ENCODE results near the gene SPIRE2.

The SPIRE2 gene

DNA sequence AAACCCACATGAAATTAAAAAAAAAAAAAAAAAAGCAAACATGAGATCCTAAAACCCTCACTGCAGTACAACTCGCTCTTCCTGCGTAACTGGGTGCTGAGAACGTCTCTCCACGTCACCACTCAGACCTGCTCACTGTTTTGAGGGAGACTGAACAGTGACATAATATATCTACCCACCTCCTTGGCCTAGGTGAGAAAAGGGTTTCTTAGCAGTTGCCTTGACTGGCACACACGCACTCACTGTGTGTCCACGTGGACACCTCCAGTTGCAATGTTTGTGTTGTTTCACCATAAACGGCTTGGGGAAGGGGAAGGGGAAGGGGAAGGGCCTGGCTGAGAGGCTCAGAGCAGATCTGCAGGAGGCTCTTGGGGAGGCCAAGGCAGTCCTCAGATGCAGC lies 43.9 kb upstream of the SPIRE2 start:
- Histone ChIP-seq H3K9ac (ENCODE audit: low read length) (no peak overlapping the region), H3K4me3 (ENCODE audit: low read length) (no peak overlapping the region), H3K4me1 (ENCODE audit: low read length) (no peaks in the 10 kb centered on the region), H3K27me3 (ENCODE audit: low read depth, low read length) (no peaks in the 10 kb centered on the region), H3K4me2 (ENCODE audit: low read length) (no peak overlapping the region), H3K79me2 (ENCODE audit: low read length) (peaks cover 2% of the 10 kb centered on the region; the same call in 1 of the 2 replicates), H2AFZ (ENCODE audit: low read depth, low read length) (no peak overlapping the region), H4K20me1 (ENCODE audit: insufficient read depth, low read length) (no peaks in the 10 kb centered on the region), H3K27ac (ENCODE audit: low read length) (no peak overlapping the region), H3K36me3 (replicated peaks; ENCODE audit: low read depth, low read length) (peaks cover 46% of the 10 kb centered on the region), H3K9me3 (ENCODE audit: insufficient read depth, low read length) (no peaks in the 10 kb centered on the region)
- no peak for TF ChIP-seq EZH2phosphoT487 (IDR thresholded peaks at IDR 0.05; ENCODE audit: low read depth)
- TF ChIP-seq, protein P1, sequence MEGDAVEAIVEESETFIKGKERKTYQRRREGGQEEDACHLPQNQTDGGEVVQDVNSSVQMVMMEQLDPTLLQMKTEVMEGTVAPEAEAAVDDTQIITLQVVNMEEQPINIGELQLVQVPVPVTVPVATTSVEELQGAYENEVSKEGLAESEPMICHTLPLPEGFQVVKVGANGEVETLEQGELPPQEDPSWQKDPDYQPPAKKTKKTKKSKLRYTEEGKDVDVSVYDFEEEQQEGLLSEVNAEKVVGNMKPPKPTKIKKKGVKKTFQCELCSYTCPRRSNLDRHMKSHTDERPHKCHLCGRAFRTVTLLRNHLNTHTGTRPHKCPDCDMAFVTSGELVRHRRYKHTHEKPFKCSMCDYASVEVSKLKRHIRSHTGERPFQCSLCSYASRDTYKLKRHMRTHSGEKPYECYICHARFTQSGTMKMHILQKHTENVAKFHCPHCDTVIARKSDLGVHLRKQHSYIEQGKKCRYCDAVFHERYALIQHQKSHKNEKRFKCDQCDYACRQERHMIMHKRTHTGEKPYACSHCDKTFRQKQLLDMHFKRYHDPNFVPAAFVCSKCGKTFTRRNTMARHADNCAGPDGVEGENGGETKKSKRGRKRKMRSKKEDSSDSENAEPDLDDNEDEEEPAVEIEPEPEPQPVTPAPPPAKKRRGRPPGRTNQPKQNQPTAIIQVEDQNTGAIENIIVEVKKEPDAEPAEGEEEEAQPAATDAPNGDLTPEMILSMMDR (IDR thresholded peaks at IDR 0.05; ENCODE audit: low read depth, low read length), result no peak

DNA sequence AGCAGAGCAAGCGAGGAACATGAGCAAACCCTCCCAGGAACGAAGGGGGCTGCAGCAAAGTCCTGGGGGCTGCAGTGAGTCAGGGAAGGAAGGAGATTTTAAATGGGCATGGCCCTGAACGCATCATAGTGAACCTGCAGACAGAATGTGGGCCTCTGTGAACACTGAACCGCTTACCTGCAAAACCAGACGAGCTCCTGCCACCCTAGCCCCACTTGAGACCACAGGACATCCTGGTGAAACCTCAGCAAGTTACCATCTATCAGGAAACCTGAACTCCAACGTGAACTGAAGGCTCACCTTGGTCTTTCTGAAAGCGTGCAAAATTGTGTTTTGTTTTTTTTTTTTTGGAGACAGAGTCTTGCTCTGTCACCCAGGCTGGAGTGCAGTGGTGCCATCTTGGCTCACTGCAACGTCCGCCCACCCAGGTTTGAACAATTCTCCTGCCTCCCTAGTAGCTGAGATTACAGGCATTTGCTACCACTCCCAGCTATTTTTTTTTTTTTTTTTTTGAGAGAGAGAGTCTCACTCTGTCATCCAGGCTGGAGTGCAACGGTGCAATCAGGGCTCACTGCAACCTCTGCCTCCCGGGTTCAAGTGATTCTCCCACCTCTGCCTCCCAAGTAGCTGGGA lies 42.6 kb upstream of the SPIRE2 start:
- Histone ChIP-seq H3K4me3 (ENCODE audit: low read length) (no peak overlapping the region), H2AFZ (ENCODE audit: low read depth, low read length) (no peak overlapping the region), H3K4me1 (ENCODE audit: low read length) (no peaks in the 10 kb centered on the region), H3K27ac (ENCODE audit: low read length) (no peak overlapping the region), H3K36me3 (replicated peaks; ENCODE audit: low read depth, low read length) (peaks cover 37% of the 10 kb centered on the region), H3K9ac (ENCODE audit: low read length) (no peak overlapping the region), H3K4me2 (ENCODE audit: low read length) (no peak overlapping the region), H3K27me3 (ENCODE audit: low read depth, low read length) (no peaks in the 10 kb centered on the region), H3K9me3 (ENCODE audit: insufficient read depth, low read length) (no peaks in the 10 kb centered on the region), H4K20me1 (ENCODE audit: insufficient read depth, low read length) (no peaks in the 10 kb centered on the region), H3K79me2 (ENCODE audit: low read length) (peaks cover 2% of the 10 kb centered on the region; the same call in 1 of the 2 replicates)
- TF ChIP-seq, protein P1 (IDR thresholded peaks at IDR 0.05; ENCODE audit: low read depth, low read length), result no peak
- TF ChIP-seq EZH2phosphoT487 (IDR thresholded peaks at IDR 0.05; ENCODE audit: low read depth), result no peak

DNA sequence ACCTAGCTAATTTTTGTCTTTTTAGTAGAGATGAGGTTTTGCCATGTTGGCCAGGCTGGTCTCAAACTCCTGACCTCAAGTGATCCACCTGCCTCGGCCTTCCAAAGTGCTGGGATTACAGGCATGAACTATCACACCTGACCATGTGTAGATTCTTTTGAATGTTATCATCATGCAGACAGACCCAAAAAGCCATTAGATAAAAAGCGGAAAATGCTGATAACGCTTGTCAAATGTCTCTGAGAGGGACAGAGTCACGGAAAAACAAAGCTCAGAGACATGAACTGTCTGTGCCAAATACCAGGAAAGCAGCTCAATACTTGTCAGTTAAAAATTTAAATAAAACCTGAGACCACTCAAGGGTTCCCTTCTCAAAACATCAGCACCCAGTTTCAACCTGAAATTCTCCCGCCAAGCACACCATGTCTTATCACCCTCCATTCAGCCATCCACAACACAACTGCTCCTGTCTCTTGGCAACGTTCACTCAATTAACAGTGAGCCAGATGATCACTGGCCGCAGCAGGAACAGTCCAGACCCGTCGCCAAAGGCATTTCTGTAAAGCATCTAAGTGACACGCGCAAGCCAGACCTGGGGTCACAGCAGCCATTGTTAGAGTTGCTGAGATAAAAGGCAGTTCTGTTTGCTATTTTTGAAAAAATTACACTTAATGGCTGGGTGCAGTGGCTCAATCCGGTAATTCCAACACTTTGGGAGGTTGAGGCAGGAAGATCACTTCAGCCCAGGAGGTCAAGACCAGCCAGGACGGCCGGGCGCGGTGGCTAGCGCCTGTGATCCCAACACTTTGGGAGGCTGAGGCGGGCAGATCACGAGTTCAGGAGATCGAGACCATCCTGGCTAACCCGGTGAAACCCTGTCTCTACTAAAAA lies 41.6 kb upstream of the SPIRE2 start:
- Histone ChIP-seq H3K27me3 (ENCODE audit: low read depth, low read length) (no peaks in the 10 kb centered on the region), H3K4me2 (ENCODE audit: low read length) (no peak overlapping the region), H3K9ac (ENCODE audit: low read length) (no peak overlapping the region), H3K36me3 (replicated peaks; ENCODE audit: low read depth, low read length) (peaks cover 45% of the 10 kb centered on the region), H3K4me3 (ENCODE audit: low read length) (no peak overlapping the region), H3K9me3 (ENCODE audit: insufficient read depth, low read length) (no peaks in the 10 kb centered on the region), H3K79me2 (ENCODE audit: low read length) (peaks cover 2% of the 10 kb centered on the region; the same call in 1 of the 2 replicates), H2AFZ (ENCODE audit: low read depth, low read length) (no peak overlapping the region), H4K20me1 (ENCODE audit: insufficient read depth, low read length) (no peaks in the 10 kb centered on the region), H3K27ac (ENCODE audit: low read length) (no peak overlapping the region), H3K4me1 (ENCODE audit: low read length) (no peaks in the 10 kb centered on the region)
- TF ChIP-seq EZH2phosphoT487 (IDR thresholded peaks at IDR 0.05; ENCODE audit: low read depth), result no peak
- TF ChIP-seq, protein P1 (IDR thresholded peaks at IDR 0.05; ENCODE audit: low read depth, low read length), result no peak

DNA sequence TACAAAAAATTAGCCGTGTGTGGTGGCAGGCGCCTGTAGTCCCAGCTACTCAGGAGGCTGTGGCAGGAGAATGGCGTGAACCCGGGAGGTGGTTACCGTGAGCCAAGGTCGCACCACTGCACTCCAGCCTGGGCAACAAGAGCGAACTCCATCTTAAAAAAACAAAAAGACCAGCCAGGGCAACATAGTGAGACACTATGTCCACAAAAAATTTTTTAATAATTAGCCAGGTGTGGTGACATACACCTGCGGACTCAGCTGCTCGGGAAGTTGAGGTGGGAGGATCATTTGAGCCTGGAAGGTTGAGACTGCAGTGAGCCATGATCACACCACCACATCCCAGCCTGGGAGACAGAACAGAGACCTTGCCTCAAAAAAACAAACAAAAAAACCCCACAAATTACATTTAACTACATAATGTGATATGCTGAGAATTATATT lies 40.9 kb upstream of the SPIRE2 start:
- Histone ChIP-seq H4K20me1 (ENCODE audit: insufficient read depth, low read length) (no peaks in the 10 kb centered on the region), H3K4me2 (ENCODE audit: low read length) (no peak overlapping the region), H3K27ac (ENCODE audit: low read length) (no peak overlapping the region), H3K27me3 (ENCODE audit: low read depth, low read length) (no peaks in the 10 kb centered on the region), H3K36me3 (replicated peaks; ENCODE audit: low read depth, low read length) (peaks cover 50% of the 10 kb centered on the region), H3K79me2 (ENCODE audit: low read length) (peaks cover 2% of the 10 kb centered on the region; the same call in 1 of the 2 replicates), H3K9ac (ENCODE audit: low read length) (no peak overlapping the region), H3K4me1 (ENCODE audit: low read length) (no peaks in the 10 kb centered on the region), H3K4me3 (ENCODE audit: low read length) (no peak overlapping the region), H2AFZ (ENCODE audit: low read depth, low read length) (no peak overlapping the region), H3K9me3 (ENCODE audit: insufficient read depth, low read length) (no peaks in the 10 kb centered on the region)
- no peak for TF ChIP-seq EZH2phosphoT487 (IDR thresholded peaks at IDR 0.05; ENCODE audit: low read depth)
- TF ChIP-seq, protein P1 (IDR thresholded peaks at IDR 0.05; ENCODE audit: low read depth, low read length), result no peak

Measured in OCI-LY3 (cell line).